Transverse colon (tissue), 4 donors: Measurements from ENCODE around the gene PASK.

Source experiments
- EP300 ChIP-seq: sonication (generic); formaldehyde crosslinking; IDR thresholded peaks from one replicate; pipeline ENCODE4 v1.6.1; 2017; ENCODE audit warnings: antibody characterized with exemption, low read depth
- POLR2A ChIP-seq: fragments of 450-650 bp; IDR thresholded peaks from one replicate; pipeline ENCODE4 v1.6.1; 2016; ENCODE audit warnings: antibody characterized with exemption, mild to moderate bottlenecking, moderate library complexity
- POLR2AphosphoS5 ChIP-seq, 3 donors: sonication (generic); formaldehyde crosslinking; IDR thresholded peaks; one replicate each; pipeline ENCODE4 v1.6.1; 2016; ENCODE audit warnings: antibody characterized with exemption in 3 of 3
- TF ChIP-seq, protein P1 (sequence below), 5 experiments: fragments of 200-600 bp in 3 of 5; fragments of 450-650 bp in 2 of 5; sonication (generic) in 3 of 5; IDR thresholded peaks; 1 replicate in 2 of 5; 2 replicates in 3 of 5; pipeline ENCODE4 v1.5.1; 2016 to 2017; ENCODE audit warnings: antibody characterized with exemption in 5 of 5, inconsistent platforms in 3 of 5, mild to moderate bottlenecking in 2 of 5, moderate library complexity in 1 of 5

DNA sequence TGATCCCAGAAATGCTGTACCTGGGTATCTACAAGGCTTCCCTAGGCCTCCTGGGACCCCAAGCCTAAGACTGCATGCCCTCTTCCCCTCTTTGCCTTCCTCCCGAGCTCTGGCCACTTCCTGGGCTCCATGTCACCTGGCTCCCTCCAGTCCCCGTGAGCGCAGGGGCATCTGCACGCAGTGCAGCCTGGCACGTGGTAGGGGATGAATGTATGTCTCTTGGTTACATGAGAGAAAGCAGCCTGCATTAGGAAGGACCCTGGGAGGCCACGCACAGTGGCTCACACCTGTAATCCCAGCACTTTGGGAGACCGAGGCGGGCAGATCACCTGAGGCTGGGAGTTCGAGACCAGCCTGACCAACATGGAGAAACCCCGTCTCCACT is 15.8 kb downstream of the PASK start:
- TF ChIP-seq, protein P1, sequence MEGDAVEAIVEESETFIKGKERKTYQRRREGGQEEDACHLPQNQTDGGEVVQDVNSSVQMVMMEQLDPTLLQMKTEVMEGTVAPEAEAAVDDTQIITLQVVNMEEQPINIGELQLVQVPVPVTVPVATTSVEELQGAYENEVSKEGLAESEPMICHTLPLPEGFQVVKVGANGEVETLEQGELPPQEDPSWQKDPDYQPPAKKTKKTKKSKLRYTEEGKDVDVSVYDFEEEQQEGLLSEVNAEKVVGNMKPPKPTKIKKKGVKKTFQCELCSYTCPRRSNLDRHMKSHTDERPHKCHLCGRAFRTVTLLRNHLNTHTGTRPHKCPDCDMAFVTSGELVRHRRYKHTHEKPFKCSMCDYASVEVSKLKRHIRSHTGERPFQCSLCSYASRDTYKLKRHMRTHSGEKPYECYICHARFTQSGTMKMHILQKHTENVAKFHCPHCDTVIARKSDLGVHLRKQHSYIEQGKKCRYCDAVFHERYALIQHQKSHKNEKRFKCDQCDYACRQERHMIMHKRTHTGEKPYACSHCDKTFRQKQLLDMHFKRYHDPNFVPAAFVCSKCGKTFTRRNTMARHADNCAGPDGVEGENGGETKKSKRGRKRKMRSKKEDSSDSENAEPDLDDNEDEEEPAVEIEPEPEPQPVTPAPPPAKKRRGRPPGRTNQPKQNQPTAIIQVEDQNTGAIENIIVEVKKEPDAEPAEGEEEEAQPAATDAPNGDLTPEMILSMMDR (IDR thresholded peaks at IDR 0.05): no peak
- TF ChIP-seq POLR2A (no peak), POLR2AphosphoS5 (IDR thresholded peaks at IDR 0.05) (no peak), EP300 (no peak)
